ENCODE results near the gene OGFOD2.

OGFOD2 gene

GRCh38 chr12:122956035-122956434 is 19.0 kb upstream of the OGFOD2 start:
- H3K4me3 ChIP-seq (ENCODE audit: low read depth, low read length) = no peak overlapping the region
- TF ChIP-seq CTCF (IDR thresholded peaks at IDR 0.05; ENCODE audit: insufficient read depth, low read length, missing control alignments) = no peak
- ChIA-PET CTCF (interaction anchor here (0.7 to 17.1 kb wide), 7 partner anchors 9 to 282 kb away, joined by 3 to 449 read pairs (median 9); no protein-coding TSS in a partner anchor), POLR2A (interaction anchor here (0.8 to 1.5 kb wide), 2 partner anchors 10 to 231 kb away, joined by 3 to 4 read pairs; partner anchors contain the start of gene ABCB9)
- DNase-seq (ENCODE audit: low read depth, low spot score) = no peak

- ChIA-PET POLR2A (interaction anchor here (0.7 kb wide), 1 partner anchor 13 kb away, joined by 3 read pairs; no protein-coding TSS in a partner anchor), CTCF (interaction anchor here (0.7 to 17.1 kb wide), 3 partner anchors 10 to 164 kb away, joined by 3 to 449 read pairs (median 4); no protein-coding TSS in a partner anchor)
- no peak for DNase-seq (ENCODE audit: low read depth, low spot score)
- TF ChIP-seq CTCF (IDR thresholded peaks at IDR 0.05; ENCODE audit: insufficient read depth, low read length, missing control alignments) = no peak
- H3K4me3 ChIP-seq (ENCODE audit: low read depth, low read length) = no peak overlapping the region
Measured at GRCh38 chr12:122958198-122958888, 16.7 kb upstream of the OGFOD2 start.

- no peak for DNase-seq (ENCODE audit: low read depth, low spot score)
- H3K4me3 ChIP-seq (ENCODE audit: low read depth, low read length) = no peak overlapping the region
- CTCF ChIA-PET = interaction anchor here (1.5 to 17.1 kb wide), 2 partner anchors 12 to 95 kb away, joined by 4 to 449 read pairs; no protein-coding TSS in a partner anchor
- POLR2A ChIA-PET = no interaction called here
- no peak for TF ChIP-seq CTCF (IDR thresholded peaks at IDR 0.05; ENCODE audit: insufficient read depth, low read length, missing control alignments)
Measured at GRCh38 chr12:122959566-122960192, 15.4 kb upstream of the OGFOD2 start.

- no peak overlapping the region for H3K4me3 ChIP-seq (ENCODE audit: low read depth, low read length)
- ChIA-PET CTCF (interaction anchor here (1.3 kb wide), 2 partner anchors 100 to 166 kb away, joined by 3 to 6 read pairs; no protein-coding TSS in a partner anchor), POLR2A (no interaction called here)
- no peak for DNase-seq (ENCODE audit: low read depth, low spot score)
- no peak for TF ChIP-seq CTCF (IDR thresholded peaks at IDR 0.05; ENCODE audit: insufficient read depth, low read length, missing control alignments)
Measured at GRCh38 chr12:122960193-122960569, 14.9 kb upstream of the OGFOD2 start.

GRCh38 chr12:122961531-122962329 is 13.3 kb upstream of the OGFOD2 start:
- no peak overlapping the region for H3K4me3 ChIP-seq (ENCODE audit: low read depth, low read length)
- CTCF ChIA-PET = interaction anchor here (0.8 to 3.6 kb wide), 6 partner anchors 9 to 277 kb away, joined by 3 to 40 read pairs (median 4); no protein-coding TSS in a partner anchor
- no peak for DNase-seq (ENCODE audit: low read depth, low spot score)
- TF ChIP-seq CTCF (IDR thresholded peaks at IDR 0.05; ENCODE audit: insufficient read depth, low read length, missing control alignments) = no peak
- POLR2A ChIA-PET = no interaction called here
